ENCODE data around the gene FXN.
"Not testable (repeated sequence)": the region's sequence is repeated elsewhere in the genome, so short reads cannot be mapped to it uniquely, and the experiment has no call there.

Gene FXN

GRCh38 chr9:69035438-69036308, at the start of gene FXN:
Gene FXN, plus strand, starts transcription at chr9:69035752. Its CDS starts 31 bp downstream, at chr9:69035783.
- DNase-seq, result peak; percentile 75

- not testable (repeated sequence) for DNase-seq
Observed at GRCh38 chr9:68986949-68987348, 48.6 kb upstream of the FXN start.

- no peak for DNase-seq
Observed at GRCh38 chr9:68991457-68991856, 44.1 kb upstream of the FXN start.

GRCh38 chr9:68995776-68996175, 39.8 kb upstream of the FXN start:
- no peak for DNase-seq

- no peak for DNase-seq
Observed at GRCh38 chr9:68996462-68996861, 39.1 kb upstream of the FXN start.

- DNase-seq, result no peak
Observed at GRCh38 chr9:68997666-68998065, 37.9 kb upstream of the FXN start.

GRCh38 chr9:68998385-68998784, 37.2 kb upstream of the FXN start:
- DNase-seq, result no peak

- DNase-seq, result no peak
Observed at GRCh38 chr9:68998812-68999211, 36.7 kb upstream of the FXN start.

GRCh38 chr9:68999393-69000105, 36.0 kb upstream of the FXN start:
- DNase-seq, result peak; percentile 58

- no peak for DNase-seq
Observed at GRCh38 chr9:69001921-69002320, 33.6 kb upstream of the FXN start.

- DNase-seq, result no peak
Observed at GRCh38 chr9:69003051-69003450, 32.5 kb upstream of the FXN start.

- DNase-seq, result peak; percentile 3
Observed at GRCh38 chr9:69004836-69005235, 30.7 kb upstream of the FXN start.

GRCh38 chr9:69009708-69010107, 25.8 kb upstream of the FXN start:
- no peak for DNase-seq

GRCh38 chr9:69012696-69013381, 22.7 kb upstream of the FXN start:
- DNase-seq, result no peak

- no peak for DNase-seq
Observed at GRCh38 chr9:69013382-69013727, 22.2 kb upstream of the FXN start.

- no peak for DNase-seq
Observed at GRCh38 chr9:69014013-69014412, 21.5 kb upstream of the FXN start, which contains the start of gene PRKACG. Gene PRKACG, minus strand, starts transcription at chr9:69014113. Its CDS starts 21 bp downstream, at chr9:69014092.

GRCh38 chr9:69016191-69017096, 19.1 kb upstream of the FXN start:
- DNase-seq, result no peak

GRCh38 chr9:69018737-69019136, 16.8 kb upstream of the FXN start:
- no peak for DNase-seq

- DNase-seq, result no peak
Observed at GRCh38 chr9:69019808-69020207, 15.7 kb upstream of the FXN start.

- no peak for DNase-seq
Observed at GRCh38 chr9:69020301-69021145, 15.0 kb upstream of the FXN start.

GRCh38 chr9:69023650-69024049, 11.9 kb upstream of the FXN start:
- DNase-seq, result no peak
